Glutamatergic neuron (in vitro differentiated cells): ENCODE measurements around the gene HGFAC. TPM values are rescaled to one million over a fixed set of nuclear protein-coding genes. Genes with fewer than 3 reads are reported as not detected.

Experiments
- DNase-seq: peaks from one replicate; pipeline ENCODE4 v3.0.0; 2022
- H3K27ac Mint-ChIP-seq: one replicate; pipeline ENCODE4 v1.8.0; 2020; ENCODE audit warnings: mild to moderate bottlenecking, mixed read lengths, inconsistent platforms; ENCODE audit not compliant: unreplicated experiment
- H3K27me3 Mint-ChIP-seq: one replicate; pipeline ENCODE4 v1.8.0; 2020; ENCODE audit warnings: mild to moderate bottlenecking, moderate library complexity, mixed read lengths, inconsistent platforms; ENCODE audit not compliant: unreplicated experiment
- H3K36me3 Mint-ChIP-seq: one replicate; pipeline ENCODE4 v1.8.0; 2020; ENCODE audit warnings: mild to moderate bottlenecking, mixed read lengths, inconsistent platforms; ENCODE audit not compliant: unreplicated experiment
- H3K4me1 Mint-ChIP-seq: one replicate; pipeline ENCODE4 v1.8.0; 2020; ENCODE audit warnings: mild to moderate bottlenecking, low read depth, mixed read lengths, inconsistent platforms; ENCODE audit not compliant: unreplicated experiment
- H3K4me3 Mint-ChIP-seq: one replicate; pipeline ENCODE4 v1.8.0; 2020; ENCODE audit warnings: mild to moderate bottlenecking, mixed read lengths, inconsistent platforms; ENCODE audit not compliant: unreplicated experiment
- H3K9me3 Mint-ChIP-seq: one replicate; pipeline ENCODE4 v1.8.0; 2020; ENCODE audit warnings: mild to moderate bottlenecking, moderate library complexity, mixed read lengths, inconsistent platforms; ENCODE audit not compliant: unreplicated experiment
- total RNA-seq: library from RNA; stranded (reverse); fragmentation: NEBNext Ultra II Directional; extraction: Animal tissue kit (Norgen Biotek cat#: 25700); gene quantifications from one replicate; pipeline ENCODE4 v1.2.1, GENCODE V29; 2021; ENCODE audit not compliant: unreplicated experiment
- TF ChIP-seq, protein P1 (sequence below): fragments of 200-600 bp; sonication (generic); IDR thresholded peaks from one replicate; pipeline ENCODE4 v1.5.0; 2021; ENCODE audit not compliant: partially characterized antibody, unreplicated experiment

Gene HGFAC
- total RNA-seq, 1 donor from 2014 or later = 9.4 TPM

DNA sequence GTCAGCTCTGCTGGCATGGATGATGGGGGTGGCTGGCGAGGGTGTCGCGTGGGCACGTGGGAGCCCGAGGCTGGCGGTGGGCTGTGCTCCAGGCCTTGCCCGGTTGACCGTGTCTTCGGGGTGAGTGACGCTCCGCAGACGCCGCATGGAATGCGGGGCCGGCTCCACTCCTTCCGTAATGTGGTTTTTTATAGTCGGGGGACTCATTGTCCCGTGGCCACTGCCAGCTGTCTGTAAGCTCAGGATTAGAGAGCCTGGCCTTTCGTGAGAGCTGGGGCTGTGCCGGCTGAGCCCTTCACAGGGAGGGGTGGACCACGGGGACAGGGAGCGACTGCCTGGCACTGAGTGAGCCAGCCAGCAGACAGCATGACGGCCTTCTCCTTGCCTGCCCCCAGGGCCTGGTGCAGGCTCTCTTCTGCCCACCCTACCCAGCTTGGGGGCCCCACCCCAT is 41.7 kb downstream of the HGFAC start:
- no peak for DNase-seq

DNA sequence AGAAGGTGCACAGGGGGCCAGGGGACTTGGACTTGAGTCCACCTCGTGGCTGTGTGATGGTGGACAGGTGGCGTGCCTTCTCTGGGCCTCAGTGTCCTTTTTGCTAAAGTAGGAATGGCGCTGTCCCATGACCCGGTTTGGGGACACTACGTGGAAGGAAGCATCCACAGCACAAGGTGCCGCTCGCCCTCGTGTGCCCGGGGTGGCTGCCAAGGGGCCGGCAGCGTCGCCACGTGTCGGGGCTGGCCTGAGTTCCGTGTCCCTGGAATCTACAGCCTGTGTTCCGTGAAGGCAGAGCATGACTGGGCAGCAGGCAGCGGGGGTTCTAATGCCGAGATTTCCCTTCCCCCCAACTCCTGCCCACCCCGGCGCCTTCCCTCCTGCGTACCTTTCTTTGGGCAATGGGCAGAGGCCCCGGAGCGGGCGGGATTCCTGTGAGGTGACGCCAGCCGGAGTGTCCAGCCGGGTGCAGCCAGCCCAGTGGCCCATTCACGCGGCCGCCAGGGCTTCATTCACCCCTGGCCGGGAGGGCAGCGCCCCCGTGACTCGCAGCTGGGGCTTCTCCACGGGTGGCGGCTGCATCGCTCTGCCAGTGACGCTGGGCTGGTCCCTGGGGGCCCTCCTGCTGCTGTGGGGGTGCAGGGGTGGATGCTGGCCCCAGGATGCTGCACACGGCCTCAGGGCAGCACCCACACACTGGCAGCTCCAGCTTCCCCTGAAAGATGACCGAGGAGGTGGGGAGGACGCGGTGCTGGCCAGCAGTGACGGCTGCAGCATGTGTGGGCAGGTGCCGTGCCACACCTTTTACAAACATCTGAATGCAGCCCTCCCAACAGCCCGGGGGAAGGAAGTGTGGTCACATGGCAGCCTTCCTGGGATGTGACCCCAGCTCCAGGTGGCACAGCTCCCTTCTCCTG is 42.5 kb downstream of the HGFAC start:
- H3K36me3 Mint-ChIP-seq = no peaks in the 10 kb centered on the region
- H3K27ac Mint-ChIP-seq = no peak overlapping the region
- TF ChIP-seq, protein P1, sequence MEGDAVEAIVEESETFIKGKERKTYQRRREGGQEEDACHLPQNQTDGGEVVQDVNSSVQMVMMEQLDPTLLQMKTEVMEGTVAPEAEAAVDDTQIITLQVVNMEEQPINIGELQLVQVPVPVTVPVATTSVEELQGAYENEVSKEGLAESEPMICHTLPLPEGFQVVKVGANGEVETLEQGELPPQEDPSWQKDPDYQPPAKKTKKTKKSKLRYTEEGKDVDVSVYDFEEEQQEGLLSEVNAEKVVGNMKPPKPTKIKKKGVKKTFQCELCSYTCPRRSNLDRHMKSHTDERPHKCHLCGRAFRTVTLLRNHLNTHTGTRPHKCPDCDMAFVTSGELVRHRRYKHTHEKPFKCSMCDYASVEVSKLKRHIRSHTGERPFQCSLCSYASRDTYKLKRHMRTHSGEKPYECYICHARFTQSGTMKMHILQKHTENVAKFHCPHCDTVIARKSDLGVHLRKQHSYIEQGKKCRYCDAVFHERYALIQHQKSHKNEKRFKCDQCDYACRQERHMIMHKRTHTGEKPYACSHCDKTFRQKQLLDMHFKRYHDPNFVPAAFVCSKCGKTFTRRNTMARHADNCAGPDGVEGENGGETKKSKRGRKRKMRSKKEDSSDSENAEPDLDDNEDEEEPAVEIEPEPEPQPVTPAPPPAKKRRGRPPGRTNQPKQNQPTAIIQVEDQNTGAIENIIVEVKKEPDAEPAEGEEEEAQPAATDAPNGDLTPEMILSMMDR = no peak
- H3K4me1 Mint-ChIP-seq = peaks cover 4% of the 10 kb centered on the region
- peaks cover 3% of the 10 kb centered on the region for H3K27me3 Mint-ChIP-seq
- H3K4me3 Mint-ChIP-seq = no peak overlapping the region
- DNase-seq = no peak
- H3K9me3 Mint-ChIP-seq = peaks cover 3% of the 10 kb centered on the region

More for the DNA sequence above, 41.7 kb downstream of the HGFAC start:
- H3K4me1 Mint-ChIP-seq = peaks cover 4% of the 10 kb centered on the region
- H3K36me3 Mint-ChIP-seq = no peaks in the 10 kb centered on the region
- H3K27me3 Mint-ChIP-seq = peaks cover 3% of the 10 kb centered on the region
- H3K4me3 Mint-ChIP-seq = no peak overlapping the region
- H3K27ac Mint-ChIP-seq = no peak overlapping the region
- peaks cover 3% of the 10 kb centered on the region for H3K9me3 Mint-ChIP-seq
- TF ChIP-seq, protein P1 = no peak

DNA sequence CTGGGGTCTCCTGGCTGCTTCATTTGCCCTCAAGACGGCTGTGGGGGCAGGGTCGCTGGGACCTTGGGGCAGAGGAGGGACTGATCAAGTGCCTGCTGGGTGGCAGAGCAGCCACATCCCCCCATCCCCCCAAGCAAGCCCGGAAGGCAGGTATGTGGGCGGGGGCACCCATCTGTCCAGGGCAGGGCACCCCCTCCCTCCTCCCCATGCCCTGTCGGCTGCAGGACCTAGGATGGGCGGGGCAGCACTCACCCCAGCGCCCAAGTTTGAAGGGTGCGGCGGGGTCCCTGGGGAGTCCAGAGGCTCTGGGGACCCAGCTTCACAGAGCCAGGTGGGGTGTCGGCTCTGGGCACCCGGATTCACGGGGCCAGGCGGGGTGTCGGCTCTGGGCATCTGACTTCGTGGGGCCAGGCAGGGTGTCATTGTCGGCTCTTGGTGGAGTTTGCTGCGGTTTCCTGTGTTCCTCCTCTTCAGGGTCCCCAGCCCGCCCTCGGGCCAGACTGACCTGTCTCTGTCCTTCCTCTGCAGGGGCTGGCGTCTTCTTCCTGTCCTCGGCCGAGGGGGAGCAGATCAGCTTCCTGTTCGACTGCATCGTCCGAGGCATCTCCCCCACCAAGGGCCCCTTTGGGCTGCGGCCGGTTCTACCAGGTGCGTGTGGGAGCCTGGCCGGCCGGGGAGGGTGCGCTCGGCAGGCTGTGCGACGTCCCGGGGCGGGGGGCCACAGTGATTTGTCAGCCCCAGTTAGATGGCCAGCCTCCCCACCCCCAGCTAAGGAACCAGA is 43.4 kb downstream of the HGFAC start:
- Mint-ChIP-seq H3K36me3 (no peaks in the 10 kb centered on the region), H3K9me3 (peaks cover 3% of the 10 kb centered on the region), H3K27ac (no peak overlapping the region), H3K4me1 (peaks cover 4% of the 10 kb centered on the region), H3K27me3 (peaks cover 3% of the 10 kb centered on the region), H3K4me3 (no peak overlapping the region)
- TF ChIP-seq, protein P1 = no peak
- no peak for DNase-seq

DNA sequence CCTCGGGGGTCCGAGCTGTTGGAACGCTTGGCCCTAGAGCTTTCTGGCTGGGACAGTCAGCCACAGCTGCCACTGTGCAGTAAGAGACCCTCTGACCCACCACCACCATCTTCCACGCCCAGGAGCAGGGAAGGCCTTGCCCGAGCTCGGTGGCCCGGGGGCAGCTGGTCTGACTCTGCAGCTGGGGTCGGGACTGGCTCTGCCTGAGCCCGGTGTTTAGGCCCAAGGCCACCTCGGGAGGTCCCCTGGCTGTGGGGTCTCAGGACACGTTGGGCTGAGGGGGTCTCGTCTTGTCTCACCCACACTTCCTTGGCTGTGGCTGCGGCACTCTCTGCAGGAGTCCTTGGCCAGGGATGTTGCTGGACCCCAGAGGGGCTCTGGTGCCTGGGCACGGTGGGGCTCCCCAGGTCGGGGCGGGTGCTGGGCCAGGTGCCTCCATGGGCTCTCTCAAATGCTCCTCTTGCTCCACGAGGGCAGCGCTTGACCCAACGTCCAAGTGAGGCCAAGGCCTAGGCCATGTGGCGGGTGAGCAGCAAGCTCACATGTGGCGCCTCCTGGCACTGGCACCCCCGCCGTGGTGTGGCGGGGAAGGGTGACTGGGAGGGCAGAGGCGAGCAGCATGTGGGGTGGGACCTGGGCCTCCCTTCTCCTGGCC is 44.2 kb downstream of the HGFAC start:
- no peak for DNase-seq
- Mint-ChIP-seq H3K27ac (no peak overlapping the region), H3K36me3 (no peaks in the 10 kb centered on the region), H3K4me3 (no peak overlapping the region), H3K9me3 (peaks cover 3% of the 10 kb centered on the region), H3K4me1 (peaks cover 3% of the 10 kb centered on the region), H3K27me3 (peaks cover 3% of the 10 kb centered on the region)
- TF ChIP-seq, protein P1 = no peak
